GM06990 (cell line): ENCODE measurements around the gene KLHL22.

Source experiments
- DNase-seq: peaks from one replicate; pipeline ENCODE4 v3.0.0-alpha.2; 2011; ENCODE audit not compliant: insufficient read length; ENCODE audit errors: extremely low read depth
- H3K27me3 ChIP-seq: replicated peaks from 2 replicates; pipeline ENCODE4 v1.6.0; 2011; ENCODE audit warnings: low read length; ENCODE audit not compliant: control insufficient read depth, insufficient read depth
- H3K36me3 ChIP-seq: 2 replicates; pipeline ENCODE4 v1.5.1; 2011; ENCODE audit warnings: low read length; ENCODE audit not compliant: control insufficient read depth, insufficient read depth
- H3K4me3 ChIP-seq: replicated peaks from 2 replicates; pipeline ENCODE4 v1.5.1; 2011; ENCODE audit warnings: low read depth, mild to moderate bottlenecking, control low read depth, low read length
- TF ChIP-seq, protein P1 (sequence below): IDR thresholded peaks from 2 replicates; pipeline ENCODE4 v1.5.1; 2011; ENCODE audit warnings: low read length, control low read depth, mild to moderate bottlenecking, inconsistent platforms; ENCODE audit not compliant: insufficient read depth, poor library complexity, severe bottlenecking

KLHL22 gene

DNA sequence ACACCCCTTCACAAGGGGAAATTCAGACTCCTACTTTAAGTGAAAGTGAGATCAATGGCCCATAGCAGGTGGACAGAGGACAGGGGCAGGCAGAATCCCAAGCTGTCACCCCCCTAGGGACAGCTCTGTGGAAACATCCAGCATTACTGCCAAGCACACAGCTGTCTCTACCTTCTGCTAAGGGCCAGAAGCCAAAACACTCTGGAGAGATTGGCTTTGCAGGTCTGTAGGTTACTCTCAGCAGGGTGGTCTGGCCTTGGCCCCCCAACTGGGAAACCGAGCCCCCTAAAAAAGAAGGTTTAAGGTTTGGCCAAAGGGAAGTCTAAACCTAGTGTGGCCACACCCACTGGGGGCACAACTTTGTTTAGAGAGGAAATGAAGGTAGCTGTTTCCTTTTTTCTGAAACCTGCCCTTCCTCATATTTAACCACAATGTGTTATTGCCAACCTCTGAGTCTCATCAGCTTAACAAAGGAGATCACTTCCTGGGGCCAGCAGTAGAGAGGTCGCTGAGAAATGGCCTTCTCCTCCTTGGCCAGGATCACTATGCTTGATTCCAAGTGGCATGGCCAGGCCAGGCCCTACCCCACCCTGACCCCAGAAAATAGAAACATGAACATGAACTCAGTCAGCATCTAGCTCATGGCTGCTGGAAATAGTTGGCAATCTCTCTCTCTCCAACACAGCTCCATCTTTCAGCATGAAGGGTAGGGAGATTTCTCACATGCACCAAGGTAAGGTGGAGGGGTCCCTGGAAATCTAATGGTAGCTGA is 32.1 kb downstream of the KLHL22 start:
- TF ChIP-seq, protein P1, sequence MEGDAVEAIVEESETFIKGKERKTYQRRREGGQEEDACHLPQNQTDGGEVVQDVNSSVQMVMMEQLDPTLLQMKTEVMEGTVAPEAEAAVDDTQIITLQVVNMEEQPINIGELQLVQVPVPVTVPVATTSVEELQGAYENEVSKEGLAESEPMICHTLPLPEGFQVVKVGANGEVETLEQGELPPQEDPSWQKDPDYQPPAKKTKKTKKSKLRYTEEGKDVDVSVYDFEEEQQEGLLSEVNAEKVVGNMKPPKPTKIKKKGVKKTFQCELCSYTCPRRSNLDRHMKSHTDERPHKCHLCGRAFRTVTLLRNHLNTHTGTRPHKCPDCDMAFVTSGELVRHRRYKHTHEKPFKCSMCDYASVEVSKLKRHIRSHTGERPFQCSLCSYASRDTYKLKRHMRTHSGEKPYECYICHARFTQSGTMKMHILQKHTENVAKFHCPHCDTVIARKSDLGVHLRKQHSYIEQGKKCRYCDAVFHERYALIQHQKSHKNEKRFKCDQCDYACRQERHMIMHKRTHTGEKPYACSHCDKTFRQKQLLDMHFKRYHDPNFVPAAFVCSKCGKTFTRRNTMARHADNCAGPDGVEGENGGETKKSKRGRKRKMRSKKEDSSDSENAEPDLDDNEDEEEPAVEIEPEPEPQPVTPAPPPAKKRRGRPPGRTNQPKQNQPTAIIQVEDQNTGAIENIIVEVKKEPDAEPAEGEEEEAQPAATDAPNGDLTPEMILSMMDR, result no peak
- no peaks in the 10 kb centered on the region; the same call in 1 of the 2 replicates for H3K36me3 ChIP-seq
- DNase-seq, result no peak
- no peak overlapping the region for H3K4me3 ChIP-seq
- H3K27me3 ChIP-seq, result no peaks in the 10 kb centered on the region

DNA sequence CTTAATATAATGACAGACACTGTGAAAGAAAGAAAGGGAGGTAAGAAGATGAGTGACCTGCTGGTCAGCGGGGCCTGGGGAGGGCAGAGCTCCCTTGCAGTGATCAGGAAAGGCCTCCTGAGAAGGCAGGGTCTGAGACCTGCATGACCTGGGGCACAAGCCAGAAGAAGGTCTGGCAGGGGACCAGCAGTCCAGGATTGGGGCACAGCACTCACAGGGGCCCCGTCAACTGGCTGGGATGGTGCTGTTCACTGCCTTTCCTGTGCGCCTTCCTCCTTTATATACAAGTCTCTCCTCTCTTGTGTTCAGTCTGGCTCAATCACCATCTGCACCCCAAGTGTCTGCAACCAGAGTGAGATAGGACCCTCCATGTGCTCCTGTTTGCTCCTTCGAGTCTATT is 35.7 kb downstream of the KLHL22 start:
- H3K4me3 ChIP-seq, result no peak overlapping the region
- TF ChIP-seq, protein P1, result no peak
- no peaks in the 10 kb centered on the region for H3K27me3 ChIP-seq
- no peak for DNase-seq
- H3K36me3 ChIP-seq, result peaks cover 5% of the 10 kb centered on the region

DNA sequence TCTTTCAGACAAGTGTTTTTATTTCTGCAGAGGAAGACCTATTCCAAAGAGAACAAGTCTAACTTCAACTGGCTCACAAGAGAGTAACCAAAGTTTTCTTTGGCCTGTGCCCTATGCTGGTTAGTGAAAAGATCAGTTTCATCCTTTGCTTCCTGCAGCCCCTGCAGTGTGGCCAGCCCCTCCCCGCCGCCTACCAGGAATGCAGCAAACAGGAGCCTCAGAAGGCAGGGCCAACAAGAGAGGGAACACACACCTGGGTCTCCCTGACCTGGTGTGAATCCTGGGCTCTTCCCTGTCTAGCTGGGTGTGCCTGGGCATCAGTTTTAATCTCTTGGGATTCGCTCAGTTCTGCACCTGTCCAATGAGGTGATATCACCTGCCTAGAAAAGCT is 36.4 kb downstream of the KLHL22 start:
- peaks cover 5% of the 10 kb centered on the region for H3K36me3 ChIP-seq
- H3K4me3 ChIP-seq, result no peak overlapping the region
- H3K27me3 ChIP-seq, result no peaks in the 10 kb centered on the region
- TF ChIP-seq, protein P1, result no peak
- DNase-seq, result no peak

DNA sequence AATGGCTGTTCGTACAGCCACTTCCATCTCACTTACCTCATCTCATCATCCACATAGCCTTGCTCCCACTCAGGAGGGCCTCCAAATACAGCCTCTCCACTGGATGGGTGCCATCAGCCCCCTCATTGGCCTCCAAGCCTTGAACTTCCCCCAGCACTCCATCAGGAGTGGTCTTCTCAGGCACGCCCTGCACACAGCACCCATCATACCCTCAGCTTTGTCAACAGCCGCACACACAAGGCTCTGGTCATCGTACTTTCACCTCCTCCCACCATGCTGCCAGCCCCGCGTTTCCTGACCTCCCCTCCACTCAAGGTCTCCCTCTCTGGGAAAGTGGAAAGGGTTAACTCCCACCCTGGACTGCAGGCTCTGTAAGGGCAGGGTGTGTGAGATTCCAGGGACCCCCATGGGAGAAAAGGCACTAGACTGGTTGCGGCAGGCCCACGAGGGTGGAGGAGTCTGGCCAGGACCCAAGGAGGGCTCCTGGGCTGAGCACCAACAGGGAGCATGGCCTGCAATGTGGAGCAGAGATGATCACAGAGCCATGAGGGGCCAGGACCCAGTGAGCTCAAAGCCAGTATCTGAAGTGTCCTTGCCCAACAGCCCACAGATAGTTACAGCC is 37.0 kb downstream of the KLHL22 start:
- DNase-seq, result no peak
- TF ChIP-seq, protein P1, result no peak
- no peak overlapping the region for H3K4me3 ChIP-seq
- H3K27me3 ChIP-seq, result no peaks in the 10 kb centered on the region
- peaks cover 5% of the 10 kb centered on the region for H3K36me3 ChIP-seq

DNA sequence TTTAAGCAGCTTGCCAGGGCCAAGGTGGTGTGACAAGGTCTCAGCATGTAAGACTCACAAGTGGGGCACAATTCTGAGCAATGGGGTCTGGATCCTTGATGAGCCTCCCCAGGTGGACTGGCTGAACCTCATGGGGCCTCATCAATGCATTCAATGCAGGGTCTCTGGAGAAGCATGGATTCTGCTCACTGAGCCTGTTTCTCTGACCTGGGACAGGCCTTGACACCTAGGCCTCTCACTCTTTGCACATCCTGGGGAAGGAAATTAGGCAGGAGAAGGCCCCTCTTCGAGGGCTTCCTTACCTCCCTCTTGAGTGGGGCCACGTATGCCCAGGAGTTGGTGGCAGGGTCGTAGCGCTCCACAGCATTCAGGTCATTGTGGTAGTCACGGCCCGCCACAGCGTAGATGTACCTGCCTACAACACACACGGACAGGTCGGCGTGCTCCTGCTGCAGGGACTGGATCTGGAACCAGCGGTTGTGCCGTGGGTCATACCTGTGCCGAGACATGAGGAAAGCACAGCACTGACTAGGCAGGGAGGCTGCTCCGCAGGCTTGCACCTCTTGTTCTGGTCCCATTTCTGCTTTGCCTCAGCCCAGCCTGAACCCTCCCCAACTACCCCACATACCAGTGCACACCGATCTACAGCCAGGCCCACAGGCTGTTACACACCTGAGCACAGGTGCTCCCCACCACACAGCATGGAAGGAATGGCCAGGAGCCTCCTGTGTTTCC is 37.9 kb downstream of the KLHL22 start:
- TF ChIP-seq, protein P1, result no peak
- Histone ChIP-seq H3K4me3 (no peak overlapping the region), H3K27me3 (no peaks in the 10 kb centered on the region), H3K36me3 (peaks cover 5% of the 10 kb centered on the region)
- DNase-seq, result no peak
